Keratinocyte (primary cell): ENCODE data around the gene PTK6. TPM values are rescaled to one million over a fixed set of nuclear protein-coding genes. Genes with fewer than 3 reads are reported as not detected.

Experiments used
- DNase-seq: peaks from one replicate; pipeline ENCODE4 v3.0.0-alpha.2; 2011; ENCODE audit warnings: low read depth, missing footprints, low spot score
- FAIRE-seq: peaks from 2 replicates; lab custom pipeline; 2011; peaks lifted over from hg19 to GRCh38; lab: Jason Lieb, UNC
- H2AFZ ChIP-seq: 2 replicates; pipeline ENCODE4 v1.6.0; 2012; ENCODE audit warnings: low read length, control low read depth, inconsistent platforms; ENCODE audit not compliant: control insufficient read depth
- H3K27ac ChIP-seq: 2 replicates; pipeline ENCODE4 v1.5.1; 2011; ENCODE audit warnings: low read length; ENCODE audit not compliant: control insufficient read depth, insufficient read depth
- H3K27me3 ChIP-seq: 3 replicates; pipeline ENCODE4 v1.6.0; 2011; ENCODE audit warnings: low read length; ENCODE audit not compliant: control insufficient read depth, insufficient read depth; ENCODE audit errors: extremely low read depth
- H3K36me3 ChIP-seq, 2 experiments: 2 replicates in 1 of 2; 3 replicates in 1 of 2; pipeline ENCODE4 v1.5.1; 2011; ENCODE audit warnings: low read length in 2 of 2, mild to moderate bottlenecking in 1 of 2; ENCODE audit not compliant: control insufficient read depth in 2 of 2, insufficient read depth in 2 of 2; ENCODE audit errors: extremely low read depth in 1 of 2
- H3K4me1 ChIP-seq: 3 replicates; pipeline ENCODE4 v1.5.1; 2011; ENCODE audit warnings: low read length; ENCODE audit not compliant: control insufficient read depth, insufficient read depth; ENCODE audit errors: extremely low read depth
- H3K4me2 ChIP-seq: 3 replicates; pipeline ENCODE4 v1.6.0; 2011; ENCODE audit warnings: low read depth, low read length; ENCODE audit not compliant: control insufficient read depth, insufficient read depth; ENCODE audit errors: extremely low read depth
- H3K4me3 ChIP-seq, 3 experiments: fragments of 200-600 bp in 1 of 3; sonication (generic) in 1 of 3; 2 replicates in 2 of 3; 3 replicates in 1 of 3; pipeline ENCODE4 v1.5.1; 2011 to 2016; ENCODE audit warnings: low read length in 3 of 3, mild to moderate bottlenecking in 3 of 3, control low read depth in 2 of 3, inconsistent platforms in 1 of 3, low read depth in 1 of 3, mixed read lengths in 1 of 3, mixed run types in 1 of 3, moderate library complexity in 1 of 3; ENCODE audit not compliant: control insufficient read depth in 2 of 3, insufficient read depth in 2 of 3; ENCODE audit errors: extremely low read depth in 1 of 3
- H3K79me2 ChIP-seq: 2 replicates; pipeline ENCODE4 v1.6.0; 2012; ENCODE audit warnings: low read length; ENCODE audit not compliant: control insufficient read depth, insufficient read depth
- H3K9ac ChIP-seq: 3 replicates; pipeline ENCODE4 v1.6.0; 2011; ENCODE audit warnings: low read length; ENCODE audit not compliant: control insufficient read depth, insufficient read depth; ENCODE audit errors: extremely low read depth
- H3K9me1 ChIP-seq: 3 replicates; pipeline ENCODE4 v1.6.0; 2011; ENCODE audit warnings: low read length; ENCODE audit not compliant: control insufficient read depth, insufficient read depth; ENCODE audit errors: extremely low read depth
- H3K9me3 ChIP-seq: 2 replicates; pipeline ENCODE4 v1.5.1; 2012; ENCODE audit warnings: low read depth, low read length; ENCODE audit not compliant: control insufficient read depth
- H4K20me1 ChIP-seq: 3 replicates; pipeline ENCODE4 v1.6.0; 2011; ENCODE audit warnings: low read length; ENCODE audit not compliant: control insufficient read depth, insufficient read depth; ENCODE audit errors: extremely low read depth
- CTCF ChIP-seq, 3 experiments: IDR thresholded peaks in 1 of 3; conservative IDR thresholded peaks in 1 of 3; optimal IDR thresholded peaks in 1 of 3; 2 replicates in 2 of 3; 3 replicates in 1 of 3; pipeline versions ENCODE3 to v1.5.1; 2011; ENCODE audit warnings: low read length in 3 of 3, mild to moderate bottlenecking in 3 of 3, moderate library complexity in 2 of 3, control low read depth in 1 of 3, inconsistent platforms in 1 of 3; ENCODE audit not compliant: insufficient read depth in 2 of 3; ENCODE audit errors: extremely low read depth in 1 of 3
- EZH2 ChIP-seq: IDR thresholded peaks from one replicate; pipeline ENCODE4 v1.6.1; 2012; ENCODE audit warnings: inconsistent platforms, mild to moderate bottlenecking, low read length, moderate library complexity
- dilution Hi-C: fragments of 300-500 bp; cut with MboI; formaldehyde crosslinking; loops from one replicate; pipeline ENCODE4 v1.7.0; 2020; ENCODE audit warnings: low sequenced_read_pairs; ENCODE audit not compliant: extremely low pct_ligation_motif_present
- polyA plus RNA-seq, 5 experiments: library from polyadenylated mRNA; depleted of rRNA in 3 of 5; stranded (reverse) in 3 of 5; stranded (forward) in 1 of 5; unstranded in 1 of 5; fragments of >200 nt; gene quantifications; 1 replicate in 1 of 5; 2 replicates in 3 of 5; 3 replicates in 1 of 5; pipeline versions ENCODE4 v1.2.1 to v1.2.3, GENCODE V29; 2011 to 2012; ENCODE audit warnings: missing spikeins in 2 of 5, low read depth in 1 of 5, low replicate concordance in 1 of 5

The PTK6 gene
- polyA plus RNA-seq, 1 donor (not counting 4 experiments of a cell fraction or from before 2014, with no cell fraction given): 28.5 TPM

DNA sequence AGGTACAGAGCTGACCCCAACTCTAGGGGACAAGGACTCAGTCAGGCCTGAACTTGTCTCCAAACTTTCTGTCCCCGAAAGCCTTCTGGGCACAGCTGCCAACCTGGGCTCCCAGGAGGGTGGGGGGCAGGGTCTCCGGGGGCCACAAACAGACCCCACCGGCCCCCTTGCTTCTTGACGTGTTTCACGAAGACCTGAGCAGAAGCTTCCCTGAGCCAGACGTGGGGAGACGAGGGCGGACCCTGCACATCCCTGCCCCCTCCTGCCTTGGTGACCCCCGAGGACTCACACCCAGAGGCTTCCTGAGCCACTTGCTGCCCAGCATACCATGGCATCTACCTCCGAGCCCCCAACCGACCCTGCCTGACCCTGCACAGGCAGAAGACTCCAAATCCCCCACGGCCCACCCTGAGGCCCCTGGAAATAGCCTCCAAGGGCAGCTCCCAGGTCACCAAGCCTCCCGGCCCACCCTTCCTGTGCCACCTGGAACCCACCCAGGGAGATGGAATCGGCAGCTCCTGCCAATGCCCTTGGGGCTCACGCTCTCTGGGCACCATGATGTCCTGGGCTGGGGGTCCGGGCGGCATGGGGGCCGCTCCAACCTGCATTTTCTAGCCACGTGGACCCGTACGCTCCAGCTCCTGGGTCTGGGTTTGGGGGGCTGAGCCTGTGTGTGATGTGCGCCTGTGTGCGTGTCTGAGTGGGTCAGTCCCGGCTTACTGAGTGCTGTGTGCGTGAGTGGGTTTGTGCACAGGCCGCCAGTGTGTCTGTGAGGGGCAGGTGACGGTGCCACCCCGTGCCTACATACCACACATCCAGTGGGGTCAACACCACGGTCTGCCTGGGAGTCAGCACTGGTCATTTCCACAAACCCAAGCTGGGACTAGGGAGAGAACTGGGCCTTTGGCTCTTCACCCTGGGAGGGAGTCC lies 2.5 kb upstream of the PTK6 start:
- Histone ChIP-seq H3K4me2 (no peak overlapping the region), H3K9me3 (no peaks in the 10 kb centered on the region), H4K20me1 (no peaks in the 10 kb centered on the region), H3K9ac (no peak overlapping the region), H3K36me3 (no peaks in the 10 kb centered on the region), H3K79me2 (peaks cover 10% of the 10 kb centered on the region), H3K4me1 (peaks cover 40% of the 10 kb centered on the region), H3K9me1 (no peaks in the 10 kb centered on the region), H3K27me3 (no peaks in the 10 kb centered on the region), H2AFZ (no peak overlapping the region), H3K4me3 (no peak overlapping the region), H3K27ac (no peak overlapping the region)
- TF ChIP-seq EZH2 (no peak), CTCF (optimal IDR thresholded peaks at IDR 0.05 in 1 of 3, IDR thresholded peaks at IDR 0.05 in 1 of 3, conservative IDR thresholded peaks at IDR 0.05 in 1 of 3; ENCODE audit: extremely low read depth in 1 of 3, insufficient read depth in 2 of 3, low read length in 3 of 3) (no peak)
- FAIRE-seq (no peak), DNase-seq (no peak)
- dilution Hi-C loops: no loop called here

- Histone ChIP-seq H3K27ac (no peak overlapping the region), H3K4me1 (peaks cover 40% of the 10 kb centered on the region), H3K9ac (no peak overlapping the region), H3K4me3 (no peak overlapping the region), H2AFZ (no peak overlapping the region), H3K27me3 (no peaks in the 10 kb centered on the region), H3K4me2 (no peak overlapping the region), H3K79me2 (peaks cover 10% of the 10 kb centered on the region), H3K9me1 (no peaks in the 10 kb centered on the region), H4K20me1 (no peaks in the 10 kb centered on the region), H3K9me3 (no peaks in the 10 kb centered on the region), H3K36me3 (no peaks in the 10 kb centered on the region)
- no peak for FAIRE-seq
- dilution Hi-C loops: no loop called here
- no peak for DNase-seq
- TF ChIP-seq CTCF (optimal IDR thresholded peaks at IDR 0.05 in 1 of 3, IDR thresholded peaks at IDR 0.05 in 1 of 3, conservative IDR thresholded peaks at IDR 0.05 in 1 of 3; ENCODE audit: extremely low read depth in 1 of 3, insufficient read depth in 2 of 3, low read length in 3 of 3) (no peak), EZH2 (no peak)
Observed at GRCh38 chr20:63539092-63539430, 1.9 kb upstream of the PTK6 start.
